H9 (cell line): ENCODE results near the gene RNF5. TPM values are rescaled to one million over a fixed set of nuclear protein-coding genes. Genes with fewer than 3 reads are reported as not detected.

Source experiments
- DNase-seq: peaks from one replicate; pipeline ENCODE4 v3.0.0-alpha.2; 2017
- H2AFZ ChIP-seq: one replicate; pipeline ENCODE4 v1.6.1; 2013; ENCODE audit warnings: mild to moderate bottlenecking, low read length, control low read depth, moderate library complexity
- H2AK5ac ChIP-seq: 2 replicates; pipeline ENCODE4 v1.6.1; 2013; ENCODE audit warnings: low read length, control low read depth, mixed read lengths; ENCODE audit not compliant: insufficient read length
- H2BK120ac ChIP-seq: one replicate; pipeline ENCODE4 v1.6.1; 2013; ENCODE audit warnings: low read depth, mild to moderate bottlenecking, low read length, control low read depth, inconsistent platforms; ENCODE audit not compliant: poor library complexity, severe bottlenecking
- H2BK12ac ChIP-seq: 2 replicates; pipeline ENCODE4 v1.6.1; 2013; ENCODE audit warnings: low read length, control low read depth, mixed read lengths, low read depth; ENCODE audit not compliant: insufficient read length
- H2BK15ac ChIP-seq: 2 replicates; pipeline ENCODE4 v1.6.1; 2013; ENCODE audit warnings: low read depth, low read length, control low read depth
- H2BK20ac ChIP-seq: one replicate; pipeline ENCODE4 v1.6.1; 2013; ENCODE audit warnings: low read depth, mild to moderate bottlenecking, low read length, control low read depth, inconsistent platforms; ENCODE audit not compliant: poor library complexity, severe bottlenecking
- H2BK5ac ChIP-seq: 2 replicates; pipeline ENCODE4 v1.6.1; 2013; ENCODE audit warnings: low read length, control low read depth, mixed read lengths; ENCODE audit not compliant: insufficient read length
- H3K14ac ChIP-seq: 2 replicates; pipeline ENCODE4 v1.6.1; 2013; ENCODE audit warnings: low read length, control low read depth; ENCODE audit not compliant: insufficient read depth
- H3K18ac ChIP-seq: 2 replicates; pipeline ENCODE4 v1.6.1; 2013; ENCODE audit warnings: low read depth, mild to moderate bottlenecking, mixed read lengths, low read length, control low read depth; ENCODE audit not compliant: insufficient read length
- H3K23ac ChIP-seq: 2 replicates; pipeline ENCODE4 v1.6.1; 2013; ENCODE audit warnings: low read length, control low read depth, mixed read lengths, low read depth; ENCODE audit not compliant: insufficient read length
- H3K23me2 ChIP-seq: 2 replicates; pipeline ENCODE4 v1.6.1; 2013; ENCODE audit warnings: low read depth, mild to moderate bottlenecking, mixed read lengths, low read length, control low read depth; ENCODE audit not compliant: insufficient read length, poor library complexity, severe bottlenecking
- H3K27ac ChIP-seq: 2 replicates; pipeline ENCODE4 v1.5.1; 2013; ENCODE audit warnings: low read length, control low read depth, mixed read lengths, low read depth; ENCODE audit not compliant: insufficient read length
- H3K27me3 ChIP-seq: 2 replicates; pipeline ENCODE4 v1.6.1; 2013; ENCODE audit warnings: low read length, control low read depth, inconsistent platforms; ENCODE audit not compliant: insufficient read depth
- H3K4ac ChIP-seq: 2 replicates; pipeline ENCODE4 v1.6.1; 2013; ENCODE audit warnings: low read depth, mild to moderate bottlenecking, control low read depth, inconsistent platforms, low read length, moderate library complexity
- H3K4me1 ChIP-seq: 2 replicates; pipeline ENCODE4 v1.6.1; 2013; ENCODE audit warnings: low read length, control low read depth, inconsistent platforms; ENCODE audit not compliant: insufficient read depth
- H3K4me2 ChIP-seq: 2 replicates; pipeline ENCODE4 v1.6.1; 2013; ENCODE audit warnings: low read length, control low read depth, mixed read lengths; ENCODE audit not compliant: insufficient read length, insufficient read depth
- H3K56ac ChIP-seq: 2 replicates; pipeline ENCODE4 v1.6.1; 2013; ENCODE audit warnings: low read depth, mild to moderate bottlenecking, mixed read lengths, low read length, control low read depth; ENCODE audit not compliant: insufficient read length
- H3K79me1 ChIP-seq: 2 replicates; pipeline ENCODE4 v1.6.1; 2013; ENCODE audit warnings: low read depth, mild to moderate bottlenecking, moderate library complexity, low read length, control low read depth, inconsistent platforms; ENCODE audit not compliant: insufficient read depth, poor library complexity, severe bottlenecking
- H3K79me2 ChIP-seq: 2 replicates; pipeline ENCODE4 v1.6.1; 2013; ENCODE audit warnings: low read length, control low read depth, inconsistent platforms; ENCODE audit not compliant: insufficient read depth
- H3K9ac ChIP-seq: 2 replicates; pipeline ENCODE4 v1.6.1; 2013; ENCODE audit warnings: low read length, control low read depth, mixed read lengths; ENCODE audit not compliant: insufficient read length; ENCODE audit errors: extremely low read depth
- H3K9me3 ChIP-seq: one replicate; pipeline ENCODE4 v1.6.1; 2013; ENCODE audit warnings: low read depth, low read length, inconsistent platforms; ENCODE audit not compliant: control insufficient read depth
- H3T11ph ChIP-seq: one replicate; pipeline ENCODE4 v1.6.1; 2013; ENCODE audit warnings: mild to moderate bottlenecking, low read length, control low read depth, inconsistent platforms
- H4K20me1 ChIP-seq: one replicate; pipeline ENCODE4 v1.6.1; 2013; ENCODE audit not compliant: control insufficient read depth, insufficient read length, insufficient read depth
- H4K5ac ChIP-seq: 2 replicates; pipeline ENCODE4 v1.6.1; 2013; ENCODE audit warnings: low read depth, mild to moderate bottlenecking, mixed read lengths, low read length, control low read depth; ENCODE audit not compliant: insufficient read length
- H4K8ac ChIP-seq: replicated peaks from 2 replicates; pipeline ENCODE4 v1.6.1; 2013; ENCODE audit warnings: low read length, control low read depth, mixed read lengths, low read depth; ENCODE audit not compliant: insufficient read length
- H4K91ac ChIP-seq: 2 replicates; pipeline ENCODE4 v1.6.1; 2013; ENCODE audit warnings: low read depth, mild to moderate bottlenecking, moderate library complexity, mixed read lengths, low read length, control low read depth; ENCODE audit not compliant: insufficient read length
- H3K27ac Mint-ChIP-seq, 3 experiments: 2 replicates in 2 of 3; 3 replicates in 1 of 3; pipeline ENCODE4 v1.8.0; 2020 to 2021; ENCODE audit warnings: mixed read lengths in 3 of 3, mild to moderate bottlenecking in 1 of 3, moderate library complexity in 1 of 3
- H3K27me3 Mint-ChIP-seq: 2 replicates; pipeline ENCODE4 v1.8.0; 2021; ENCODE audit warnings: low read depth, mild to moderate bottlenecking, moderate library complexity, mixed read lengths
- H3K36me3 Mint-ChIP-seq, 3 experiments: 2 replicates in 2 of 3; 3 replicates in 1 of 3; pipeline ENCODE4 v1.8.0; 2020 to 2021; ENCODE audit warnings: low read depth in 3 of 3, mixed read lengths in 3 of 3; ENCODE audit not compliant: insufficient read depth in 1 of 3
- H3K4me1 Mint-ChIP-seq, 2 experiments: 2 replicates each; pipeline ENCODE4 v1.8.0; 2020; ENCODE audit warnings: mixed read lengths in 2 of 2
- H3K4me3 Mint-ChIP-seq, 2 experiments: 2 replicates in 1 of 2; 3 replicates in 1 of 2; pipeline ENCODE4 v1.8.0; 2020 to 2021; ENCODE audit warnings: mild to moderate bottlenecking in 2 of 2, mixed read lengths in 2 of 2, moderate library complexity in 1 of 2
- H3K9me3 Mint-ChIP-seq, 2 experiments: 2 replicates in 1 of 2; 3 replicates in 1 of 2; pipeline ENCODE4 v1.8.0; 2020; ENCODE audit warnings: mild to moderate bottlenecking in 2 of 2, mixed read lengths in 2 of 2, moderate library complexity in 1 of 2
- whole genome bisulfite sequencing: extraction: QIAGEN DNeasy Blood & Tissue Kit; methylation state at CpG from one replicate; pipeline ENCODE4 v1.1.7; 2013; ENCODE audit warnings: missing lambda C conversion rate, low lambda C conversion rate, mixed read lengths; ENCODE audit not compliant: insufficient read length; ENCODE audit errors: extremely low coverage; 5-methylcytosine and 5-hydroxymethylcytosine counted together
- total RNA-seq: library from RNA; stranded (reverse); gene quantifications from 2 replicates; pipeline ENCODE4 v1.2.1, GENCODE V29; 2021
- TF ChIP-seq, protein P1 (sequence below): fragments of 200-600 bp; sonication (generic); conservative IDR thresholded peaks from 3 replicates; pipeline ENCODE4 v1.8.0; 2021; ENCODE audit warnings: antibody characterized with exemption, mild to moderate bottlenecking

The RNF5 gene
- total RNA-seq, 1 experiment from 2014 or later: 116 TPM

DNA sequence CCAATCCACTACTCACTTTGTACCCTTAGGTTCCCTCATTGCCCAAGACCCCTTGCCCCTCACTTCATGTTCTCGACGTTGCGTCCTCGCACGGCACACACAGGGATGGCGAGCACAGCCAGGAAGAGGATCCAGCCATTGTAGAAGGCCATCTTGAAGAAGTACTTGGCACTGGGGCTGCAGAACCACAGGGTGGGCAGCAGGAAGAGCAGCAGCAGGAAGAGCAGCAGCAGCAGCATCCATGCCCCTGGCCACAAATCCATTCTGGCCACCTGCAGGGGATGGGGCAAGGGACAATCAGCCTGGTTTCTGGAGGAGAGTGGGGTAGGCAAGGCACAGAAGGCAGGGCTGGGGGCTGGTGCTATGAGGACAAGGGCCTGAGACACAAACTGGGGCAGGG lies 7.0 kb upstream of the RNF5 start:
- H4K5ac ChIP-seq: no peak overlapping the region
- no peak overlapping the region for H2BK15ac ChIP-seq
- no peak overlapping the region for H2BK20ac ChIP-seq
- no peak overlapping the region for H3K4ac ChIP-seq
- Mint-ChIP-seq H3K4me3 (no peak overlapping the region), H3K9me3 (no peaks in the 10 kb centered on the region), H3K4me1 (peaks cover 30 to 31% of the 10 kb centered on the region in 2 experiments), H3K27ac (0 out of 7 replicates have a peak overlapping the region, but pooled peaks of 1 of the 3 experiments have one; percentile 10), H3K36me3 (peaks cover 36 to 56% (median 45%) of the 10 kb centered on the region in 3 experiments), H3K27me3 (no peaks in the 10 kb centered on the region; the same call in 1 of the 2 replicates)
- TF ChIP-seq, protein P1, sequence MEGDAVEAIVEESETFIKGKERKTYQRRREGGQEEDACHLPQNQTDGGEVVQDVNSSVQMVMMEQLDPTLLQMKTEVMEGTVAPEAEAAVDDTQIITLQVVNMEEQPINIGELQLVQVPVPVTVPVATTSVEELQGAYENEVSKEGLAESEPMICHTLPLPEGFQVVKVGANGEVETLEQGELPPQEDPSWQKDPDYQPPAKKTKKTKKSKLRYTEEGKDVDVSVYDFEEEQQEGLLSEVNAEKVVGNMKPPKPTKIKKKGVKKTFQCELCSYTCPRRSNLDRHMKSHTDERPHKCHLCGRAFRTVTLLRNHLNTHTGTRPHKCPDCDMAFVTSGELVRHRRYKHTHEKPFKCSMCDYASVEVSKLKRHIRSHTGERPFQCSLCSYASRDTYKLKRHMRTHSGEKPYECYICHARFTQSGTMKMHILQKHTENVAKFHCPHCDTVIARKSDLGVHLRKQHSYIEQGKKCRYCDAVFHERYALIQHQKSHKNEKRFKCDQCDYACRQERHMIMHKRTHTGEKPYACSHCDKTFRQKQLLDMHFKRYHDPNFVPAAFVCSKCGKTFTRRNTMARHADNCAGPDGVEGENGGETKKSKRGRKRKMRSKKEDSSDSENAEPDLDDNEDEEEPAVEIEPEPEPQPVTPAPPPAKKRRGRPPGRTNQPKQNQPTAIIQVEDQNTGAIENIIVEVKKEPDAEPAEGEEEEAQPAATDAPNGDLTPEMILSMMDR: no peak
- no peak overlapping the region for H2AFZ ChIP-seq
- H4K8ac ChIP-seq: no peak overlapping the region
- peaks cover 15% of the 10 kb centered on the region; the same call in 1 of the 2 replicates for H3K79me2 ChIP-seq
- H3T11ph ChIP-seq: no peak overlapping the region
- no peak overlapping the region for H4K91ac ChIP-seq
- WGBS: no CpG with 5 or more reads among the region's 6 CpGs
- no peaks in the 10 kb centered on the region for H3K27me3 ChIP-seq
- peaks cover 7% of the 10 kb centered on the region for H3K4me1 ChIP-seq
- no peaks in the 10 kb centered on the region for H3K79me1 ChIP-seq
- no peak overlapping the region for H2BK5ac ChIP-seq
- H4K20me1 ChIP-seq: peaks cover 2% of the 10 kb centered on the region
- no peak overlapping the region for H2AK5ac ChIP-seq
- no peak overlapping the region for H3K23ac ChIP-seq
- H3K4me2 ChIP-seq: no peak overlapping the region
- H3K9ac ChIP-seq: no peak overlapping the region
- no peak overlapping the region for H2BK120ac ChIP-seq
- peaks cover 7% of the 10 kb centered on the region for H3K23me2 ChIP-seq
- no peak overlapping the region for H3K56ac ChIP-seq
- no peak overlapping the region for H3K27ac ChIP-seq
- no peak overlapping the region for H2BK12ac ChIP-seq
- H3K18ac ChIP-seq: no peak overlapping the region
- no peaks in the 10 kb centered on the region for H3K9me3 ChIP-seq
- H3K14ac ChIP-seq: no peak overlapping the region
- DNase-seq: no peak
